Astrocyte (in vitro differentiated cells and primary cell): ENCODE data around the gene BMP6. TPM values are rescaled to one million over a fixed set of nuclear protein-coding genes. Genes with fewer than 3 reads are reported as not detected.

Source experiments
- DNase-seq: peaks from one replicate; pipeline ENCODE4 v3.0.0-alpha.2; 2010; ENCODE audit warnings: low read depth
- FAIRE-seq: peaks from 2 replicates; lab custom pipeline; 2011; peaks lifted over from hg19 to GRCh38; lab: Jason Lieb, UNC
- H2AFZ ChIP-seq: 2 replicates; pipeline ENCODE4 v1.6.0; 2012; ENCODE audit warnings: low read depth, low read length, inconsistent platforms
- H3K27ac ChIP-seq: 2 replicates; pipeline ENCODE4 v1.5.1; 2011; ENCODE audit warnings: low read depth, low read length, inconsistent platforms
- H3K27me3 ChIP-seq: 2 replicates; pipeline ENCODE4 v1.6.0; 2011; ENCODE audit warnings: low read length, inconsistent platforms; ENCODE audit not compliant: insufficient read depth
- H3K36me3 ChIP-seq: 2 replicates; pipeline ENCODE4 v1.5.1; 2011; ENCODE audit warnings: low read length, inconsistent platforms; ENCODE audit not compliant: insufficient read depth
- H3K4me1 ChIP-seq: 2 replicates; pipeline ENCODE4 v1.5.1; 2011; ENCODE audit warnings: low read length, inconsistent platforms; ENCODE audit not compliant: insufficient read depth
- H3K4me2 ChIP-seq: 2 replicates; pipeline ENCODE4 v1.6.0; 2012; ENCODE audit warnings: low read length, inconsistent platforms
- H3K4me3 ChIP-seq: 2 replicates; pipeline ENCODE4 v1.5.1; 2011; ENCODE audit warnings: low read depth, mild to moderate bottlenecking, low read length, inconsistent platforms; ENCODE audit not compliant: insufficient read depth
- H3K79me2 ChIP-seq: 2 replicates; pipeline ENCODE4 v1.6.0; 2012; ENCODE audit warnings: mild to moderate bottlenecking, low read length, inconsistent platforms; ENCODE audit not compliant: insufficient read depth
- H3K9ac ChIP-seq: 2 replicates; pipeline ENCODE4 v1.6.0; 2012; ENCODE audit warnings: mild to moderate bottlenecking, low read length, inconsistent platforms
- H3K9me3 ChIP-seq: 2 replicates; pipeline ENCODE4 v1.5.1; 2012; ENCODE audit warnings: low read depth, mild to moderate bottlenecking, low read length, inconsistent platforms; ENCODE audit not compliant: insufficient read depth
- H4K20me1 ChIP-seq: 2 replicates; pipeline ENCODE4 v1.6.0; 2012; ENCODE audit warnings: low read length, inconsistent platforms; ENCODE audit not compliant: insufficient read depth
- H3K27ac Mint-ChIP-seq: one replicate; pipeline ENCODE4 v1.8.0; 2021; ENCODE audit warnings: mild to moderate bottlenecking, mixed read lengths; ENCODE audit not compliant: unreplicated experiment
- H3K27me3 Mint-ChIP-seq: one replicate; pipeline ENCODE4 v1.8.0; 2021; ENCODE audit warnings: low read depth, mixed read lengths; ENCODE audit not compliant: unreplicated experiment
- H3K36me3 Mint-ChIP-seq: one replicate; pipeline ENCODE4 v1.8.0; 2021; ENCODE audit warnings: low read depth, mixed read lengths; ENCODE audit not compliant: unreplicated experiment
- H3K4me1 Mint-ChIP-seq: one replicate; pipeline ENCODE4 v1.8.0; 2021; ENCODE audit warnings: low read depth, mixed read lengths; ENCODE audit not compliant: unreplicated experiment
- H3K4me3 Mint-ChIP-seq: one replicate; pipeline ENCODE4 v1.8.0; 2021; ENCODE audit warnings: mild to moderate bottlenecking, moderate library complexity, mixed read lengths; ENCODE audit not compliant: unreplicated experiment
- H3K9me3 Mint-ChIP-seq: one replicate; pipeline ENCODE4 v1.8.0; 2021; ENCODE audit warnings: mild to moderate bottlenecking, mixed read lengths; ENCODE audit not compliant: unreplicated experiment
- CTCF ChIP-seq: IDR thresholded peaks from 2 replicates; pipeline ENCODE4 v1.5.1; 2011; ENCODE audit warnings: low read depth, mild to moderate bottlenecking, inconsistent platforms, low read length, moderate library complexity; ENCODE audit not compliant: insufficient read depth
- EZH2 ChIP-seq: IDR thresholded peaks from 2 replicates; pipeline ENCODE4 v1.6.1; 2012; ENCODE audit warnings: mild to moderate bottlenecking, low read length, inconsistent platforms; ENCODE audit not compliant: insufficient read depth
- total RNA-seq: library from RNA; stranded (reverse); gene quantifications from 2 replicates; pipeline ENCODE4 v1.2.1, GENCODE V29; 2021

BMP6 gene
- total RNA-seq, 1 donor from 2014 or later, result 2.8 TPM

DNA sequence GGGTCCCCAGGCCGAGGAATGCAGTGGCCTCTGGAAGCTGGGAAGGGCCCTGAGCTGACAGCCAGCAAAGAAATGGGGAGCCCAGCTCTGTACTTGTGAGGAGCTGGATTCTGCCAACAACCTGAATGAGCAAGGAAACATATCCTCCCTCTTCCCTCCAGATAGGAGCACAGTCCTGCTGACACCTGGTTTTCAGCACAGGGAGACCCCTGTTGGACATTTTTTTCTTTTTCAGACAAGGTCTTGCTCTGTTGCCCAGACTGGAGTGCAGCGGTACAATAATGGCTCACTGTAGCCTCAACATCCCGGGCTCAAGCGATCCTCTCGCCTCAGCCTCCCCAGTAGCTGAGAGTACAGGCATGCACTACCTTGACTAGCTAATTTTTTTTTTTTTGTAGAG is 21.5 kb downstream of the BMP6 start:
- no peak overlapping the region for H3K4me2 ChIP-seq
- TF ChIP-seq EZH2 (no peak), CTCF (no peak)
- DNase-seq, result no peak
- no peaks in the 10 kb centered on the region for H3K4me1 ChIP-seq
- no peaks in the 10 kb centered on the region for H3K36me3 Mint-ChIP-seq
- peaks cover 2% of the 10 kb centered on the region for H3K4me1 Mint-ChIP-seq
- H3K4me3 Mint-ChIP-seq, result no peak overlapping the region
- no peak overlapping the region for H3K27ac Mint-ChIP-seq
- no peaks in the 10 kb centered on the region for H3K9me3 Mint-ChIP-seq
- H3K4me3 ChIP-seq, result no peak overlapping the region
- H3K27me3 Mint-ChIP-seq, result peaks cover 12% of the 10 kb centered on the region
- H3K36me3 ChIP-seq, result no peaks in the 10 kb centered on the region
- no peak overlapping the region for H3K9ac ChIP-seq
- peaks cover 3% of the 10 kb centered on the region for H4K20me1 ChIP-seq
- FAIRE-seq, result no peak
- no peak overlapping the region for H2AFZ ChIP-seq
- peaks cover 36% of the 10 kb centered on the region for H3K27me3 ChIP-seq
- H3K9me3 ChIP-seq, result no peaks in the 10 kb centered on the region
- no peaks in the 10 kb centered on the region for H3K79me2 ChIP-seq
- no peak overlapping the region for H3K27ac ChIP-seq

- H3K27ac Mint-ChIP-seq, result no peak overlapping the region
- no peaks in the 10 kb centered on the region for H3K79me2 ChIP-seq
- H3K4me3 ChIP-seq, result no peak overlapping the region
- H2AFZ ChIP-seq, result no peak overlapping the region
- FAIRE-seq (no peak), DNase-seq (no peak)
- H3K4me2 ChIP-seq, result no peak overlapping the region
- TF ChIP-seq EZH2, result no peak
- no peak for TF ChIP-seq CTCF
- no peak overlapping the region for H3K9ac ChIP-seq
- no peaks in the 10 kb centered on the region for H3K36me3 ChIP-seq
- peaks cover 42% of the 10 kb centered on the region for H3K27me3 ChIP-seq
- H3K4me1 Mint-ChIP-seq, result no peaks in the 10 kb centered on the region
- H3K27ac ChIP-seq, result no peak overlapping the region
- H3K4me1 ChIP-seq, result no peaks in the 10 kb centered on the region
- peaks cover 12% of the 10 kb centered on the region for H3K27me3 Mint-ChIP-seq
- H3K4me3 Mint-ChIP-seq, result no peak overlapping the region
- no peaks in the 10 kb centered on the region for H3K9me3 Mint-ChIP-seq
- H4K20me1 ChIP-seq, result peaks cover 3% of the 10 kb centered on the region
- no peaks in the 10 kb centered on the region for H3K9me3 ChIP-seq
- no peaks in the 10 kb centered on the region for H3K36me3 Mint-ChIP-seq
These were observed 22.1 kb downstream of the BMP6 start for GRCh38 chr6:7747901-7748504.

DNA sequence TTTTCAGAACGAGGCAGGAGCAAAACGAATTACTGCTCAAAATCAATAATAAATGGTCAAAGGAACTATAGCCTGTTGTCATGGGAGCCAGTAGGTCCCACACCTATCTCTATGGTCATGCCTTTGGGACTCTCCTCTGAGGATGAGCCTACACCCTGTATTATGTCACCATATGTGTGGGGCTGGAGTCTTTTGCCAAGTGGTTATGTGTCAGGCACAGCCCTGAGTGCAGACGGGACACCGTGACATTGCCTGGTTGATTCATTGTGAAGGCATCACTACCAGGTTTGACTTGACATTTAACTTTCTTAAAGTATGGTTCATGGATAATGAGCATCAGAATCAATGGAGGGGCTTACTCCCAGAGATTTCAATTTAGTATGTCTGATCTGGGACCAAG is 23.6 kb downstream of the BMP6 start:
- Mint-ChIP-seq H3K36me3 (peaks cover 2% of the 10 kb centered on the region), H3K4me3 (no peak overlapping the region), H3K27me3 (peaks cover 12% of the 10 kb centered on the region), H3K9me3 (peaks cover 2% of the 10 kb centered on the region), H3K27ac (no peak overlapping the region), H3K4me1 (no peaks in the 10 kb centered on the region)
- H3K27me3 ChIP-seq, result peaks cover 40% of the 10 kb centered on the region
- no peak overlapping the region for H3K4me3 ChIP-seq
- H3K4me1 ChIP-seq, result no peaks in the 10 kb centered on the region
- H4K20me1 ChIP-seq, result peaks cover 3% of the 10 kb centered on the region
- H3K79me2 ChIP-seq, result no peaks in the 10 kb centered on the region
- no peak overlapping the region for H3K27ac ChIP-seq
- no peak for DNase-seq
- H3K36me3 ChIP-seq, result no peaks in the 10 kb centered on the region
- no peak for FAIRE-seq
- TF ChIP-seq EZH2 (no peak), CTCF (no peak)
- no peaks in the 10 kb centered on the region for H3K9me3 ChIP-seq
- H3K4me2 ChIP-seq, result no peak overlapping the region
- H3K9ac ChIP-seq, result no peak overlapping the region
- H2AFZ ChIP-seq, result no peak overlapping the region
